GM12878 (cell line): Measurements from ENCODE around the gene BAG1. TPM values are rescaled to one million over a fixed set of nuclear protein-coding genes. Genes with fewer than 3 reads are reported as not detected.
A peak's percentile ranks its signal among the peaks of the same experiment; 100 is the strongest.

ENCODE experiments used
- ASH2L ChIP-seq: fragments of 300-600, 200-600 bp; sonication (generic); IDR thresholded peaks from 2 replicates; pipeline ENCODE4 v1.6.1; 2017; ENCODE audit warnings: low read depth, mild to moderate bottlenecking, borderline replicate concordance
- ATF3 ChIP-seq: IDR thresholded peaks from 2 replicates; pipeline ENCODE4 v1.6.1; 2011; ENCODE audit warnings: low read depth, mild to moderate bottlenecking, low read length, moderate library complexity, borderline replicate concordance; ENCODE audit errors: extremely low read depth
- BCL3 ChIP-seq: IDR thresholded peaks from 2 replicates; pipeline ENCODE4 v1.6.1; 2011; ENCODE audit warnings: borderline replicate concordance, low read depth, mild to moderate bottlenecking, moderate library complexity, low read length; ENCODE audit not compliant: insufficient read depth, poor library complexity, severe bottlenecking
- CEBPB ChIP-seq, 2 experiments: fragments of 150-350 bp in 1 of 2; IDR thresholded peaks; 2 replicates each; pipeline ENCODE4 v1.6.1; 2012 to 2014; ENCODE audit warnings: low read depth in 2 of 2, low read length in 2 of 2, borderline replicate concordance in 1 of 2, inconsistent platforms in 1 of 2
- CUX1 ChIP-seq: IDR thresholded peaks from 2 replicates; pipeline ENCODE4 v1.6.1; 2012; ENCODE audit warnings: improper control_type of control experiment, low read depth, low read length; ENCODE audit not compliant: insufficient replicate concordance
- EGR1 ChIP-seq, 2 experiments: IDR thresholded peaks; 1 replicate in 1 of 2; 2 replicates in 1 of 2; pipeline ENCODE4 v1.6.1; 2011 to 2012; ENCODE audit warnings: low read depth in 2 of 2, low read length in 2 of 2, borderline replicate concordance in 1 of 2, mild to moderate bottlenecking in 1 of 2, moderate library complexity in 1 of 2
- IKZF2 ChIP-seq, 2 experiments: fragments of 450-650 bp; IDR thresholded peaks; 2 replicates each; pipeline ENCODE4 v1.6.1; 2017; ENCODE audit warnings: mild to moderate bottlenecking in 2 of 2, moderate library complexity in 2 of 2
- IRF3 ChIP-seq: fragments of 450-650 bp; IDR thresholded peaks from 2 replicates; pipeline ENCODE4 v1.6.1; 2014; ENCODE audit warnings: mild to moderate bottlenecking
- JUNB ChIP-seq: IDR thresholded peaks from 2 replicates; pipeline ENCODE4 v1.6.1; 2016; ENCODE audit warnings: antibody characterized with exemption, mild to moderate bottlenecking
- MTA2 ChIP-seq: fragments of 450-650 bp; IDR thresholded peaks from 2 replicates; pipeline ENCODE4 v1.6.1; 2016; ENCODE audit warnings: low read depth, mild to moderate bottlenecking, moderate library complexity
- MYB ChIP-seq: fragments of 150-350 bp; IDR thresholded peaks from 2 replicates; pipeline ENCODE4 v1.6.1; 2014; ENCODE audit warnings: mild to moderate bottlenecking, low read depth, low read length, borderline replicate concordance
- NFIC ChIP-seq: IDR thresholded peaks from 2 replicates; pipeline ENCODE4 v1.6.1; 2012; ENCODE audit warnings: low read depth, mild to moderate bottlenecking, inconsistent platforms, low read length, moderate library complexity
- NFYA ChIP-seq: IDR thresholded peaks from 2 replicates; pipeline ENCODE4 v1.6.1; 2011; ENCODE audit warnings: low read depth, mild to moderate bottlenecking, low read length, improper control_type of control experiment, borderline replicate concordance
- POLR2A ChIP-seq: IDR thresholded peaks from 2 replicates; pipeline ENCODE4 v1.6.1; 2011; ENCODE audit warnings: low read depth, mild to moderate bottlenecking, low read length
- SIN3A ChIP-seq: IDR thresholded peaks from 2 replicates; pipeline ENCODE4 v1.6.1; 2012; ENCODE audit warnings: low read depth, low read length, improper control_type of control experiment
- STAT3 ChIP-seq: IDR thresholded peaks from 2 replicates; pipeline ENCODE4 v1.6.1; 2011; ENCODE audit warnings: low read depth, low read length, improper control_type of control experiment
- USF2 ChIP-seq: IDR thresholded peaks from 2 replicates; pipeline ENCODE4 v1.6.1; 2011; ENCODE audit warnings: low read depth, low read length, improper control_type of control experiment, borderline replicate concordance
- YY1 ChIP-seq: IDR thresholded peaks from 2 replicates; pipeline ENCODE4 v1.6.1; 2011; ENCODE audit warnings: low read depth, mild to moderate bottlenecking, low read length
- ZSCAN29 ChIP-seq: fragments of 450-650 bp; IDR thresholded peaks from 2 replicates; pipeline ENCODE4 v1.6.1; 2017; ENCODE audit warnings: mild to moderate bottlenecking, moderate library complexity
- polyA plus RNA-seq, 11 experiments: library from polyadenylated mRNA; depleted of rRNA in 4 of 11; unstranded in 6 of 11; stranded (reverse) in 5 of 11; fragments of >200 nt; fragmentation: Nextera tagmentation in 4 of 11; fragmentation: Illumina TruSeq in 1 of 11; extraction: Ambion mirVana in 4 of 11; extraction: Trizol in 1 of 11; gene quantifications; 1 replicate in 1 of 11; 2 replicates in 10 of 11; pipeline versions ENCODE4 v1.2.1 to v1.2.3, GENCODE V29; 2011 to 2016; ENCODE audit warnings: inconsistent platforms in 2 of 11, missing spikeins in 2 of 11, low read depth in 1 of 11
- total RNA-seq, 4 experiments: library from RNA; depleted of rRNA in 3 of 4; stranded (reverse); fragments of >200 nt in 3 of 4; fragmentation: Illumina TruSeq in 1 of 4; extraction: Trizol in 1 of 4; gene quantifications; 2 replicates each; pipeline versions ENCODE4 v1.2.1 to v1.2.3, GENCODE V29; 2013 to 2021

The BAG1 gene
- total and polyA plus RNA-seq, 10 of the 15 experiments (the other 5 are each of a cell fraction or from before 2014, with no cell fraction given), result 11.6 to 135 (median 68.9) TPM

- TF ChIP-seq CUX1 (no peak), JUNB (no peak), IKZF2 (IDR thresholded peaks at IDR 0.05) (peak in 1 of 2 experiments; percentile 8; a peak in 1 of 4 replicates), POLR2A (no peak), MYB (no peak), EGR1 (IDR thresholded peaks at IDR 0.05; ENCODE audit: borderline replicate concordance in 1 of 2, low read depth in 2 of 2, low read length in 2 of 2) (no peak), MTA2 (no peak), YY1 (no peak), ASH2L (no peak), CEBPB (IDR thresholded peaks at IDR 0.05; ENCODE audit: borderline replicate concordance in 1 of 2, low read depth in 2 of 2, low read length in 2 of 2) (no peak), BCL3 (no peak), IRF3 (no peak), SIN3A (no peak), ZSCAN29 (no peak), NFIC (no peak), ATF3 (no peak), NFYA (no peak), STAT3 (no peak), USF2 (no peak)
Measured at GRCh38 chr9:33294670-33295432, 30.3 kb upstream of the BAG1 start (continued).
